GM18907 (cell line): ENCODE data around the gene MED19.
"Not testable (repeated sequence)": the region's sequence is repeated elsewhere in the genome, so short reads cannot be mapped to it uniquely, and the experiment has no call there.

Source experiments
- ATAC-seq: cut with Tn5 transposase; IDR thresholded peaks from one replicate; pipeline ENCODE4 v1.9.1; 2021; ENCODE audit warnings: mild to moderate bottlenecking, moderate library complexity; ENCODE audit not compliant: unreplicated experiment

Gene MED19

GRCh38 chr11:57711414-57712255 lies at the start of gene MED19:
MED19 (minus strand) TSS chr11:57712215; CDS start chr11:57712179, 36 bp downstream.
- ATAC-seq: peak; percentile 54

- ATAC-seq: no peak
Observed at GRCh38 chr11:57758174-57758573, 46.2 kb upstream of the MED19 start.

GRCh38 chr11:57752954-57753353 lies 40.9 kb upstream of the MED19 start:
- no peak for ATAC-seq

- no peak for ATAC-seq
Observed at GRCh38 chr11:57751676-57752253, 39.8 kb upstream of the MED19 start, which contains the start of gene BTBD18. BTBD18 (minus strand) TSS chr11:57751819; CDS start chr11:57751188, 631 bp downstream.

- no peak for ATAC-seq
Observed at GRCh38 chr11:57751176-57751575, 39.2 kb upstream of the MED19 start.

GRCh38 chr11:57746920-57747319 lies 34.9 kb upstream of the MED19 start:
- no peak for ATAC-seq

- no peak for ATAC-seq
Observed at GRCh38 chr11:57745206-57745605, 33.2 kb upstream of the MED19 start.

GRCh38 chr11:57744357-57744756 lies 32.3 kb upstream of the MED19 start:
- ATAC-seq: no peak

GRCh38 chr11:57742087-57742452 lies 30.1 kb upstream of the MED19 start:
- no peak for ATAC-seq

- peak; percentile 93 for ATAC-seq
Observed at GRCh38 chr11:57741132-57742086, 29.4 kb upstream of the MED19 start, which contains the start of gene SELENOH. SELENOH (plus strand) TSS chr11:57741491; CDS start chr11:57741596, 105 bp downstream.

- no peak for ATAC-seq
Observed at GRCh38 chr11:57735619-57736298, 23.7 kb upstream of the MED19 start.

GRCh38 chr11:57732661-57733060 lies 20.6 kb upstream of the MED19 start:
- no peak for ATAC-seq

- ATAC-seq: no peak
Observed at GRCh38 chr11:57729479-57729878, 17.5 kb upstream of the MED19 start.

GRCh38 chr11:57728829-57729228 lies 16.8 kb upstream of the MED19 start:
- no peak for ATAC-seq

- no peak for ATAC-seq
Observed at GRCh38 chr11:57727185-57727584, 15.2 kb upstream of the MED19 start.

- not testable (repeated sequence) for ATAC-seq
Observed at GRCh38 chr11:57716726-57717125, 4.7 kb upstream of the MED19 start.

GRCh38 chr11:57713835-57714234 lies 1.8 kb upstream of the MED19 start:
- ATAC-seq: no peak

GRCh38 chr11:57712256-57713150 lies 488 bp upstream of the MED19 start, which contains the start of gene TMX2:
TMX2 (plus strand) TSS chr11:57712593; CDS start chr11:57712619, 26 bp downstream.
- ATAC-seq: peak; percentile 94

GRCh38 chr11:57709802-57710367 lies 2.1 kb downstream of the MED19 start:
- ATAC-seq: no peak
